ENCODE data around the gene LGI4.

- no peak for TF ChIP-seq CTCF (conservative IDR thresholded peaks at IDR 0.05 in 1 of 2, IDR thresholded peaks at IDR 0.05 in 1 of 2; ENCODE audit: low read depth in 1 of 2, low read length in 2 of 2)
- no peak for TF ChIP-seq EZH2 (IDR thresholded peaks at IDR 0.05; ENCODE audit: low read length, missing control alignments)
Measured at GRCh38 chr19:35116072-35116801, 18.6 kb downstream of the LGI4 start.
